Endothelial cell (in vitro differentiated cells): ENCODE data around the gene NF1. TPM values are rescaled to one million over a fixed set of nuclear protein-coding genes. Genes with fewer than 3 reads are reported as not detected.

Source experiments
- DNase-seq: peaks from one replicate; pipeline ENCODE4 v3.0.0; 2021; ENCODE audit warnings: low spot score
- H3K27ac Mint-ChIP-seq: one replicate; pipeline ENCODE4 v1.8.0; 2021; ENCODE audit warnings: mixed read lengths, inconsistent platforms; ENCODE audit not compliant: unreplicated experiment
- H3K27me3 Mint-ChIP-seq: one replicate; pipeline ENCODE4 v1.8.0; 2021; ENCODE audit warnings: mild to moderate bottlenecking, moderate library complexity, mixed read lengths, inconsistent platforms; ENCODE audit not compliant: unreplicated experiment
- H3K36me3 Mint-ChIP-seq: one replicate; pipeline ENCODE4 v1.8.0; 2021; ENCODE audit warnings: mild to moderate bottlenecking, low read depth, mixed read lengths, inconsistent platforms; ENCODE audit not compliant: unreplicated experiment
- H3K4me1 Mint-ChIP-seq: one replicate; pipeline ENCODE4 v1.8.0; 2021; ENCODE audit warnings: mild to moderate bottlenecking, mixed read lengths, inconsistent platforms; ENCODE audit not compliant: unreplicated experiment
- H3K4me3 Mint-ChIP-seq: one replicate; pipeline ENCODE4 v1.8.0; 2021; ENCODE audit warnings: mild to moderate bottlenecking, mixed read lengths, inconsistent platforms; ENCODE audit not compliant: unreplicated experiment
- H3K9me3 Mint-ChIP-seq: one replicate; pipeline ENCODE4 v1.8.0; 2021; ENCODE audit warnings: mixed read lengths, inconsistent platforms; ENCODE audit not compliant: unreplicated experiment
- microRNA-seq: library from miRNA; unstranded; fragments of <30 nt; microRNA quantifications from one replicate; pipeline ENCODE4, GENCODE V29; 2020; ENCODE audit not compliant: unreplicated experiment
- total RNA-seq: library from RNA; stranded (reverse); fragmentation: NEBNext Ultra II Directional; extraction: Animal tissue kit (Norgen Biotek cat#: 25700); gene quantifications from one replicate; pipeline ENCODE4 v1.2.1, GENCODE V29; 2021; ENCODE audit not compliant: unreplicated experiment
- TF ChIP-seq, protein P1 (sequence below): fragments of 200-600 bp; sonication (generic); IDR thresholded peaks from one replicate; pipeline ENCODE4 v1.5.0; 2021; ENCODE audit warnings: antibody characterized with exemption; ENCODE audit not compliant: unreplicated experiment

Gene NF1
- total RNA-seq, 1 donor from 2014 or later, result 52.7 TPM

DNA sequence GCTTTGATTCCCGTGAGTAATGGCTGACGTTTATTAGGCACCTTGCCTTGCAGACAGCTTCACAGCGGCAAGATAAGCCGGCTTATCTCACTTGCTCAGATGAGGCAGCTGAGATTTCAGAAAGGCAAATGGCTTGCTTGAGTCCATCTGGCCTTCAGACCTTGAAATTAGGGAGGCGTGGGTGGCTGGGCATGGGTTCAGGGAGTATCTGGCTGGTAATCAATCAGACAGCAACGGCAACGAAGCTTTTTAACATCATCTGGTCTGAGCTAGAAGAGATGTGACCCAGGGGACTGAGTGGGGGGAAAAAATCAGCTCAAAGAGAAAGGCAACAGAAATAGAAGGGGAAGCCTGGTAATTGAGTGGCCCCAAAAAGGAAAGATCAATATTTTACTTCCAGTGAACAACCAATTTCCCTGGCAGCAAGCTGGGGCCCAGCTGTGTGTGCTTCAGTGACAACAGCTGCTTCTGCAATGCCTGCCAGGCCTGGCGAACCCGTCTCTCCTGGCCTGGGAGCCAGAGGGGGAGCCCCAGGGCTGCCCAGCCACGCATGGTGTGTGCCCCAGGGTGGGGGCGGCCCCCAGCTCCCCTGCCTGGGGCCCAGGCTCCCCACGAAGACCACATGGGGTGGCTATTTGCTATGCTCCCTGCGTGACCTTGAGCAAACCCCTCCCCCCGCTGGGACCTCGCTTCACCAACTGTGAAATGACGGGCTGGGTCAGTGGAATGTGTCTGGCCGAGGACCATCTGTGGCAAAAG lies 330.7 kb downstream of the NF1 start:
- Mint-ChIP-seq H3K4me1 (no peaks in the 10 kb centered on the region), H3K27ac (no peak overlapping the region), H3K27me3 (peaks cover 2% of the 10 kb centered on the region), H3K9me3 (no peaks in the 10 kb centered on the region), H3K36me3 (peaks cover 3% of the 10 kb centered on the region), H3K4me3 (no peak overlapping the region)
- TF ChIP-seq, protein P1, sequence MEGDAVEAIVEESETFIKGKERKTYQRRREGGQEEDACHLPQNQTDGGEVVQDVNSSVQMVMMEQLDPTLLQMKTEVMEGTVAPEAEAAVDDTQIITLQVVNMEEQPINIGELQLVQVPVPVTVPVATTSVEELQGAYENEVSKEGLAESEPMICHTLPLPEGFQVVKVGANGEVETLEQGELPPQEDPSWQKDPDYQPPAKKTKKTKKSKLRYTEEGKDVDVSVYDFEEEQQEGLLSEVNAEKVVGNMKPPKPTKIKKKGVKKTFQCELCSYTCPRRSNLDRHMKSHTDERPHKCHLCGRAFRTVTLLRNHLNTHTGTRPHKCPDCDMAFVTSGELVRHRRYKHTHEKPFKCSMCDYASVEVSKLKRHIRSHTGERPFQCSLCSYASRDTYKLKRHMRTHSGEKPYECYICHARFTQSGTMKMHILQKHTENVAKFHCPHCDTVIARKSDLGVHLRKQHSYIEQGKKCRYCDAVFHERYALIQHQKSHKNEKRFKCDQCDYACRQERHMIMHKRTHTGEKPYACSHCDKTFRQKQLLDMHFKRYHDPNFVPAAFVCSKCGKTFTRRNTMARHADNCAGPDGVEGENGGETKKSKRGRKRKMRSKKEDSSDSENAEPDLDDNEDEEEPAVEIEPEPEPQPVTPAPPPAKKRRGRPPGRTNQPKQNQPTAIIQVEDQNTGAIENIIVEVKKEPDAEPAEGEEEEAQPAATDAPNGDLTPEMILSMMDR, result no peak
- DNase-seq, result no peak

Small RNAs within 50 kb of the gene (microRNA-seq; reads per million reads assigned to microRNA genes)
- gene MIR4733, result 1.3 reads per million, percentile 19 among the genes with 10 or more reads in this experiment

Other genes starting within 250 kb of the NF1 start
- 11.8 TPM for gene TEFM, start 188.7 kb upstream of the NF1 start, total RNA-seq
- 0.95 TPM for gene ADAP2, start 173.0 kb upstream of the NF1 start, total RNA-seq
- 14.6 TPM for gene RNF135, start 123.9 kb upstream of the NF1 start, total RNA-seq
- gene OMG, start 202.3 kb downstream of the NF1 start, total RNA-seq, result not detected
- not detected for gene EVI2B, start 219.1 kb downstream of the NF1 start, total RNA-seq
- not detected for gene EVI2A, start 226.6 kb downstream of the NF1 start, total RNA-seq